HTERT RPE-1 (cell line): ENCODE results near the gene BCR.

Experiments
- in situ Hi-C: fragments of 300-500 bp; cut with MboI; formaldehyde crosslinking; loops from 4 replicates; pipeline ENCODE4 v1.14.3; 2020; ENCODE audit warnings: low sequenced_read_pairs

BCR gene

DNA sequence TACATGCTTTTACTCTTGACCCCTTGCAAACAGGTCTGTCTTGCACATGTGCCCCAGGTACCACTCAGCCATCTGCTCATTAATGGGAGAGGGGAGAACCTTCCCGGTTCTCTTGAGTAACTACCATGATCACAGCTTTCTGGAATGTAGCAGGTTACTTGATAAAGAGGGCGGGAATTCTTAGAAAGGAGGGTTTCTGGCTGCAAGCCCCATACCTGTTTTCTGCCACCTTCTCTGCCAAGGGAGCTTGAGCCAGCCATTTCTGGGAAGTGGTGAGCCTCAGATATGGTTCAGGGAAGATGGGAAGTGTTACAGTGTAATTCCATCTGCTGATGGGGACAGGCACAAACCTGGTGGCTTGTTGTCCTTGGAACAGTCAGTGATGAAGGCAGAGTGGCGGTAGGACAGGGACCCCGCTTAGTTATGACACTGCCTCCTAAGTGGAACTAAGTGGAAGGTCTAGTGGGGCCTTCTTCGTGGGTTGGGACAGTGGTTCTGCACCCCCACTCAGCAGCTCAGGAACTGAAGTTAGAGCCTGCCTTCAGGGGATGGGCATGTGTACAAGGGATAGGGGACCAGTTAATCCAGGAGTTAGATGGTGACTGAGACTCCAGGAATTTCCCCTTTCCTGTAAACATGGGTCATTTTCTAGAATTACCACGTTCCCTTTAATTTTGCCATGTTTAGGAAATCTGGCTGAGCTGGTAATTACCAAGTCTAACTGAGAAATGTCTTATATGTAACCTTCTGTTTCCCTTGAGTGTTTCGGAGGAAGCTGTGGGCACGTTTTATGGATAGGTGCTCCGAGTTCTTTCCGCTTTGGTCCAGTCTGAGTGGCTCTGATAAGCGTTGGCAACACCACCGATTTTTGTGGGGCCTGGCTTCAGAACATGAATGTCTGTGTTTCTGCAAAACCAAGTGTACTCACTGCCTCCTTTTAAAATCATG, 35.3 kb downstream of the BCR start:
- in situ Hi-C loops: no loop called here

DNA sequence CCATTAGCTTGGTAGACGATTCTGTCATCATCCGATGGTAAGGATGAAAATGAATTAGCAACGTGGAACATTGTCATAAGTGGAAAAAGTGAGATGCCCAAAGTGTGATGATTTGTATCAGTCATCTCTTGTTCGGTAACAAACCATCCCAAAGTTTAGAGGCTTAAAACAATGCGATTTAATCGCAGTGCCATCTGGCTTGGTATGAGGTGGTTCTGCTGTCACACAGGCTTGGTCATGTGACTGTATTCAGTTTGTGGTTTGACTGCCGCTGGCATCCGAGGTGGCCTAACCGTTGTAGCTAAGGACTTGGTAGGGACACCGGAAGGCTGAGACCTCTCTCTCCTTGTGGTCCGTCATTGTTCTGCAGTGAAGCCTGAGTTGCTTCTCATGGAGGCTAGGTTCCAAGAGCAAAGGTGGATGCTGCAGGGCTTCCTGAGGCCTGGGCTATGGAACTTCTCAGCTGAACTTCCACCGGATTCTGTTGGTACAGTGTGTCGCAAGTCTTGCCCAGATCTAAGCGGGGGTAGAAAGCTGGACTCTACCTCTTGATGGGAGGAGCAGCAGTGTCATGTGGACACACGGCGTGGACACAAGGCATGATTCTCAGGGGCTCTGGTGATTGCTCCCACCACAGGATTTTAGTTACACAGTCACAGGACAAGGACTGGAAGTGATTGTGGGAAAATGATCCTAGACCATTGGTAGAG, 36.3 kb downstream of the BCR start:
- in situ Hi-C loops: no loop called here

GRCh38 chr22:23217171-23218052, 37.1 kb downstream of the BCR start:
- in situ Hi-C loops: no loop called here

GRCh38 chr22:23218053-23218866, 38.0 kb downstream of the BCR start:
- in situ Hi-C loops: no loop called here

GRCh38 chr22:23218867-23219251, 38.5 kb downstream of the BCR start:
- in situ Hi-C loops: no loop called here

- in situ Hi-C loops: no loop called here
Measured at GRCh38 chr22:23219317-23219716, 39.0 kb downstream of the BCR start.

- in situ Hi-C loops: no loop called here
Measured at GRCh38 chr22:23219822-23220484, 39.6 kb downstream of the BCR start.

GRCh38 chr22:23220485-23221350, 40.4 kb downstream of the BCR start:
- in situ Hi-C loops: no loop called here

- in situ Hi-C loops: no loop called here
Measured at GRCh38 chr22:23221351-23221804, 41.1 kb downstream of the BCR start.

DNA sequence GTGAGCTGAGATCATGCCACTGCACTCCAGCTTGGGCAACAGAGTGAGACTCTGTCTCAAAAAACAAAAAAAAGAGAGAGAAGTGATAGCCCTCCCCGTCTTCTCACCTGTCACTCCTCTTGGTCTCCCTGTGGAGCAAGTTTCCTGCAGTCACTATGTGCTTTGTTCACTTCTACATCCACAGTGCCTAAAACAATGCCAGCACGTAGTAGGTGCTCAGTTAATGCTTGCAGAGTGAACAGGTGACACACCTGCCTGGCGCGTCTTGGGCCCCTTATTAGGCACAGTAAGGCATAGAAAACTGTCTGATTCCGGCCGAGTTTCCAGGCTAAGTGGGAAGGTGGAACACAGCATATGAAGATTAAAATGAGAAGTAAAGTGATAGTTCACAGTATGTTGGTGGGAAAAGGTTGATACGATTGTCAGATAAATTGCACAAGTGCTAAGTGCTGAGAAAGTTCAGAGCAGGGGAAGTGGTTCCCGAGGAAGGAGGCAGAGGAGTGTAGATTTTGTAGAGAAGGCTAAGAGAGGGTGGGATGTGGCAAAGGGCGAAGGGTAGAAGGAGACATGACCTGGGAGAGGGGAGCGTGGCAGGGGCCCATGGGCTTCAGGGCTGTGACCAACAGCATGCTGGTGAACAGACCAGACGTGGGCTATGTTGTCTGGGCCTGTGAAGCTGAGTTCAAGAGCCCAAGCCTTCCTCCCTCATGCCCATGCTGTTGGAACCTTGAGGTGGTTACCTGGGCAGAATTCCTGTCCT, 41.9 kb downstream of the BCR start:
- in situ Hi-C loops: no loop called here

- in situ Hi-C loops: no loop called here
Measured at GRCh38 chr22:23222793-23223568, 42.7 kb downstream of the BCR start.

DNA sequence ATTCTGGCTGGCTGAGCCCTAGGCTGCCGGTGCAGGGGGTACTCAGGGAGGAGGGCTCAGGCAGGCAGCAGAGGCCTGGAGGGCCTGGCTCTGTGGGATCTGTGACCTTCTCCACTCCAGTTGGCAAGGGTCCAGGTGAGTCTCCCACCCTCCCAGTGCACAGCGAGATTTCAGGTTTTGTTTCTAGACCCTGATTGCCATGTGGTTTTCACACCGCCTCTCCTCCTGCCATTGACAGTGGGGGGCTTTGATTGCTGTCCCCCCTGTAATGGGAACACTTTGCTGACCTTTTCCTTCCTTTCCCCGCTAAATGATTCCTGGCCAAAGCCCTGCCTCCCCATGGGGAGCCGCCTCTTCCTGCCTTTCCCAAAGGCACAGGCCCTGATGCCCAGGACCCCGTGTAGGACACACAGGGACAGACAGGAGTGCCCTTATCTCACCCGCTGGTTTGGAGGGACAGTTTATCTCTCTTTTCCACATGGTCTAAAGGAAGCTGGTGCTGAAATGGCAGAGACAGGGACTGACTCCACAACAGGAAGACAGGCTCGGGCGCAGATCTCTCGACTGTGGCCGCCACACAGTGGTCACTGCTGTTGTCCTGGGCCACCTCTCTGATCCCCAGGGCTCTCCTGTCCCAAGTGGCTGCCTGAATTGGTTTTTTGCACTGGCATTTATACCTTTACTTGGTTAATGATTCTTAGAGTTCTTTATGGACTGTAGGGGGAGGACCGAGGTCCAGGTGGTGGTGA, 43.4 kb downstream of the BCR start:
- in situ Hi-C loops: no loop called here

DNA sequence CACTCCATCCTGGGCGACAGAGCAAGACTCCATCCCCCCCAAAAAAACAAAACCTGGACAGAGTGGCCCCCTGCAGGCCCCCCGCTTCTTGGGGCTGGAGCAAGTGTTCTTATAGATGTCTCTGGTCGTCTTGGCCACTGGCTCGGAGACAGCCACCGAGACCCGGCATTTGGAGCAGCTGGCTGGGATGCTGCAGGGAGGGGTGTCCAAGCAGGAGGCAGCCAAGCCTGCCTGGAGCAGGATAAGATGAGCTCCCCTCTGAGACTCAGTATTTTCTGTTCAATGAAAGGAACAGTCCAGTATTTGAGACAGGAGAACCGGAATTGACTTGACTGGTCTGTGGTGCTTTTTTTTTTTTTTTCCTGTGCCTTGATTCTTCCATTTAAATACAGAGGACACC, 44.5 kb downstream of the BCR start:
- in situ Hi-C loops: no loop called here

DNA sequence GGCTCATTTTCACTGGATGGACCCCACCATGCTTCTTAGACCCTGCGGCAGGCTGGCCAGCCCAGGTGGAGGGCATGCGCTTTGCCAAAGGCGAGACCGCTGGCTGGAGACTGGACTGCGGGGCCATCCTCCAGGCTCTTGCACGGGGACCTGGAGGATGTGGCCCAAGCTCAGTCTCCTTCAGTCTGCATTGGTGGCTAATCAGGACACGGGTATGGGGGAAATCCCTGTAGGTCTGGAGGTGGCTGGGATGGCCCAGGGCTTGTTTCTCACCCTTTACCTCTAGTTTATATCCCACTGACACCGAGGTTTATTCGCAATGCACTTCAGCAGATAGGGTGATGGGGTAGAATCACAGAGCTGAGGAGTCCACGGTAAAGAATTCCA, 45.0 kb downstream of the BCR start:
- in situ Hi-C loops: no loop called here

GRCh38 chr22:23225724-23226496, 45.6 kb downstream of the BCR start:
- in situ Hi-C loops: no loop called here

- in situ Hi-C loops: no loop called here
Measured at GRCh38 chr22:23226497-23226850, 46.2 kb downstream of the BCR start.
